ENCODE measurements around the gene OLFML2B.

DNA sequence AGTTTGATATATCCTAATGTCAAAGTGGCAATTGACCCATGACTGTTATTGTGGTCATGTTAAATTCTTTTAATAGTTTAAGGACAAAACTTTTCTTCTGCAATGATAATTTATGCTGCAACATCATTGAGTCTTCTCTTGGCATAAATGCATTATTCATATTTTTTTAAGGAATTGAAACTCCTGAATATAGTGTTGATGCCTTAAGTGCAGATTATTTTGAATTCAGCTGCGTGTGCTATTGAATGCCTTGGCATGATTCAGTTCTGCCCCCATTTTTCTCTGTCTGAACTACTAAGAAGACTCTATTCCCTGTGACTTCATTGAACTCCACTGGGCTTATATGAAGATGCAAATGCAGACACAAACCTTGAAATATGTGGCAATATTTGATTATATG, 23.3 kb upstream of the OLFML2B start:
- TF ChIP-seq EZH2phosphoT487 (IDR thresholded peaks at IDR 0.05; ENCODE audit: borderline replicate concordance, low read length) = no peak
- TF ChIP-seq, protein P1, sequence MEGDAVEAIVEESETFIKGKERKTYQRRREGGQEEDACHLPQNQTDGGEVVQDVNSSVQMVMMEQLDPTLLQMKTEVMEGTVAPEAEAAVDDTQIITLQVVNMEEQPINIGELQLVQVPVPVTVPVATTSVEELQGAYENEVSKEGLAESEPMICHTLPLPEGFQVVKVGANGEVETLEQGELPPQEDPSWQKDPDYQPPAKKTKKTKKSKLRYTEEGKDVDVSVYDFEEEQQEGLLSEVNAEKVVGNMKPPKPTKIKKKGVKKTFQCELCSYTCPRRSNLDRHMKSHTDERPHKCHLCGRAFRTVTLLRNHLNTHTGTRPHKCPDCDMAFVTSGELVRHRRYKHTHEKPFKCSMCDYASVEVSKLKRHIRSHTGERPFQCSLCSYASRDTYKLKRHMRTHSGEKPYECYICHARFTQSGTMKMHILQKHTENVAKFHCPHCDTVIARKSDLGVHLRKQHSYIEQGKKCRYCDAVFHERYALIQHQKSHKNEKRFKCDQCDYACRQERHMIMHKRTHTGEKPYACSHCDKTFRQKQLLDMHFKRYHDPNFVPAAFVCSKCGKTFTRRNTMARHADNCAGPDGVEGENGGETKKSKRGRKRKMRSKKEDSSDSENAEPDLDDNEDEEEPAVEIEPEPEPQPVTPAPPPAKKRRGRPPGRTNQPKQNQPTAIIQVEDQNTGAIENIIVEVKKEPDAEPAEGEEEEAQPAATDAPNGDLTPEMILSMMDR (IDR thresholded peaks at IDR 0.05; ENCODE audit: low read depth, low read length, poor library complexity, severe bottlenecking) = no peak
